GM18870 (cell line): Measurements from ENCODE around the gene LEMD1.

Experiments
- ATAC-seq: cut with Tn5 transposase; IDR thresholded peaks from one replicate; pipeline ENCODE4 v1.9.1; 2021; ENCODE audit warnings: moderate library complexity; ENCODE audit not compliant: unreplicated experiment

Gene LEMD1

GRCh38 chr1:205357567-205357966 is 64.3 kb downstream of the LEMD1 start:
- ATAC-seq: no peak

- ATAC-seq: no peak
These were observed 65.3 kb downstream of the LEMD1 start, which contains the start of gene KLHDC8A for GRCh38 chr1:205356440-205357139. Gene KLHDC8A (minus strand): TSS chr1:205356922. CDS start chr1:205343604, 13,318 bp downstream.

- ATAC-seq: no peak
These were observed 66.8 kb downstream of the LEMD1 start for GRCh38 chr1:205355075-205355453.

- no peak for ATAC-seq
These were observed 67.4 kb downstream of the LEMD1 start for GRCh38 chr1:205354259-205355074.

- ATAC-seq: no peak
These were observed 68.2 kb downstream of the LEMD1 start for GRCh38 chr1:205353612-205354011.

- no peak for ATAC-seq
These were observed 68.7 kb downstream of the LEMD1 start for GRCh38 chr1:205353191-205353590.

- ATAC-seq: no peak
These were observed 69.7 kb downstream of the LEMD1 start for GRCh38 chr1:205351984-205352713.

GRCh38 chr1:205350691-205351141 is 71.1 kb downstream of the LEMD1 start:
- ATAC-seq: no peak

- ATAC-seq: no peak
These were observed 71.7 kb downstream of the LEMD1 start for GRCh38 chr1:205350124-205350523.

GRCh38 chr1:205348554-205349487 is 73.0 kb downstream of the LEMD1 start:
- no peak for ATAC-seq

GRCh38 chr1:205346956-205347574 is 74.8 kb downstream of the LEMD1 start:
- ATAC-seq: no peak

GRCh38 chr1:205345761-205346160 is 76.1 kb downstream of the LEMD1 start:
- ATAC-seq: no peak

GRCh38 chr1:205344066-205344928 is 77.6 kb downstream of the LEMD1 start:
- no peak for ATAC-seq

GRCh38 chr1:205343431-205344065 is 78.3 kb downstream of the LEMD1 start:
- no peak for ATAC-seq

- ATAC-seq: no peak
These were observed 78.9 kb downstream of the LEMD1 start for GRCh38 chr1:205342986-205343385.

GRCh38 chr1:205340676-205341075 is 81.2 kb downstream of the LEMD1 start:
- no peak for ATAC-seq

- no peak for ATAC-seq
These were observed 82.1 kb downstream of the LEMD1 start for GRCh38 chr1:205339717-205340116.

GRCh38 chr1:205339197-205339702 is 82.6 kb downstream of the LEMD1 start:
- no peak for ATAC-seq
